ENCODE data around the gene BAHCC1. TPM values are rescaled to one million over a fixed set of nuclear protein-coding genes. Genes with fewer than 3 reads are reported as not detected.

The BAHCC1 gene
- total RNA-seq, 2 experiments from 2014 or later = 0.23 to 0.64 TPM

GRCh38 chr17:81487089-81487486 is 91.8 kb downstream of the BAHCC1 start:
- no peak for DNase-seq
- Mint-ChIP-seq H3K27ac (no peak overlapping the region), H3K9me3 (ENCODE audit: low read depth) (no peaks in the 10 kb centered on the region), H3K27me3 (peaks cover 37% of the 10 kb centered on the region), H3K36me3 (no peaks in the 10 kb centered on the region), H3K4me1 (peaks cover 12% of the 10 kb centered on the region), H3K4me3 (peak overlapping the region; percentile 50)
- ATAC-seq = no peak
- CTCF ChIA-PET = interaction anchor here (0.7 to 1.4 kb wide), 2 partner anchors 50 to 234 kb away, joined by 3 read pairs; no protein-coding TSS in a partner anchor

GRCh38 chr17:81487487-81488275 is 92.4 kb downstream of the BAHCC1 start:
- H3K4me1 Mint-ChIP-seq = peaks cover 12% of the 10 kb centered on the region
- no peaks in the 10 kb centered on the region for H3K9me3 Mint-ChIP-seq (ENCODE audit: low read depth)
- peak overlapping the region; percentile 50 for H3K4me3 Mint-ChIP-seq
- no peaks in the 10 kb centered on the region for H3K36me3 Mint-ChIP-seq
- peak; percentile 89 for ATAC-seq
- DNase-seq = peak; percentile 79
- H3K27me3 Mint-ChIP-seq = peaks cover 37% of the 10 kb centered on the region
- H3K27ac Mint-ChIP-seq = no peak overlapping the region
- CTCF ChIA-PET = interaction anchor here (0.7 kb wide), 1 partner anchor 235 kb away, joined by 3 read pairs; no protein-coding TSS in a partner anchor

DNA sequence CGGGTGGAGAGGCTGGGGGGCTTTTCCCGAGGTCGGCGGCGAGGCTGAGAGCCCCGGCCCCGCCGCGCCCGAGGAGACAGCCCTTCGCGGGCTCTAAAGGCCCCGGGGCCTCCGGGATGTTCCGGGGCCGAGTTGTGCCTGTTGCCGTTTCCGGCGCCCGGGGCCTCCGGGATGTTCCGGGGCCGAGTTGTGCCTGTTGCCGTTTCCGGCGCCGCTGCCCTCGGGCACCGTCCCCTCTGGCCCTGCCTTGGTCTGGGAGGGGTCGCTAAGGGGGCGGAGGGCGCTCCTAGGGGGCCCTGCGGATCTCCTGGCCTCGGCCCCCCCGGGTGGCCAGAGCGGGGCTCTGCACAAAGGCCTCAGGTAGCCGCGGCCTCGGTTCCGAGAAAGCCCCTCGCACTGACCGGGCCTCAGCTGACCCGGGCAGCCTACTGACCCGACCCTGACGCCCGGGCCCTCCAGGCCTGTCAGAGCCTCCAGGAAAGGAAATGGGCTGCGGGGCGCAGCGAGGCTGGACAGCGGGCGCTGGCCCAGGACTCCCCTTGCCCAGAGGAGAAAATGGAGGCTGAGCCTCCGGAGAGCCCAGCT is 93.1 kb downstream of the BAHCC1 start:
- Mint-ChIP-seq H3K27me3 (peaks cover 35% of the 10 kb centered on the region), H3K4me1 (peaks cover 12% of the 10 kb centered on the region), H3K36me3 (no peaks in the 10 kb centered on the region), H3K27ac (no peak overlapping the region), H3K4me3 (no peak overlapping the region), H3K9me3 (ENCODE audit: low read depth) (no peaks in the 10 kb centered on the region)
- ATAC-seq = peak; percentile 22
- no peak for DNase-seq
- CTCF ChIA-PET = no interaction called here

DNA sequence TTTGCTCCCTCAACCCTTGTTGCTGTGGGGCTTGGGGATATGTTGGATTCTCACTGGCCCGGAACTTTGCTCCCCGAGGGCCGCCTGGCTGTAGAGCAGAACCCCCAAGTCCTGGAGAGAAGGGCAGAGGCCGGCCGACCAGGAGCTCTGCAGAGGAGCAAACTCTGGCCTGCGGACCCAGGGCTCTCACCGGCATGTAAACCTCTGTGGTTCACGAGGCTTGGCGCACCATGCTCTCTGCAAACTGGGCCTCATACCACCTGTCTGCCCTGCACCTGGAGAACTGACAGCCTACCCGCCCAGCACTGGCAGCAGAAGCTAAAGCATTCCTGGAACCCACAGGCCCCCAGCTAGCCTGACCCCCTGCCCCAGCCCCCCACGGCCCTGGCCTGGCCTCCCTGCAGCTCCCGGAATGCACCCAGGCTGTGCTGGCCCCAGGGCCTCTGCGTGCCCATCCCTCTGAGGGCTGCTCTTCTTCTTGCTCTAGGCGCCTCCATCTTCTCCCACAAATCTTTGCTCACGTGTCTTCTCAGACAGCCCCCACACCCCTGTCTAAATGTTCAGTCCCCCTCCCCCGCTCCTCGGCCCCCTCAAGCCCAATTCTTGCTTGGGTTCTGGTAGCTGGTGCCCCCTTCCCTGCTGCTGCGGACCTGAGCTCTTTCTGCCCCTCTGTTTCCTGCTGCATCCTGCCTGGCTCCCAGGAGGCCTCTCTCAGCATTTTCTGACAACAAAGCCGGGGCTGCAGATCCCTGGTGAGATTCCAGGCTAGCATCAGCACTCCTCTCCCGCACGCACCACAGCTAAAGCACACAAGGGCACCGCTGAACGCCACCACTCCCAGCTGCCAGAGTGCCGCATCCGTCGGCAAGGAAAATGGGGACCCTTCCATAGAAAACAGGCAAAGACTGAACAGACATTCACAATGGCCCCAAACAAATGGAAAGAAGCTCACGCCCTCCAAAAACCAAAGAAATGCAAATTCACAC is 94.0 kb downstream of the BAHCC1 start:
- ATAC-seq (no peak), DNase-seq (no peak)
- Mint-ChIP-seq H3K27me3 (peaks cover 33% of the 10 kb centered on the region), H3K4me1 (peaks cover 12% of the 10 kb centered on the region), H3K36me3 (no peaks in the 10 kb centered on the region), H3K4me3 (no peak overlapping the region), H3K27ac (peak overlapping the region; percentile 20), H3K9me3 (ENCODE audit: low read depth) (no peaks in the 10 kb centered on the region)
- CTCF ChIA-PET = interaction anchor here (1.0 kb wide), 1 partner anchor 236 kb away, joined by 3 read pairs; no protein-coding TSS in a partner anchor

DNA sequence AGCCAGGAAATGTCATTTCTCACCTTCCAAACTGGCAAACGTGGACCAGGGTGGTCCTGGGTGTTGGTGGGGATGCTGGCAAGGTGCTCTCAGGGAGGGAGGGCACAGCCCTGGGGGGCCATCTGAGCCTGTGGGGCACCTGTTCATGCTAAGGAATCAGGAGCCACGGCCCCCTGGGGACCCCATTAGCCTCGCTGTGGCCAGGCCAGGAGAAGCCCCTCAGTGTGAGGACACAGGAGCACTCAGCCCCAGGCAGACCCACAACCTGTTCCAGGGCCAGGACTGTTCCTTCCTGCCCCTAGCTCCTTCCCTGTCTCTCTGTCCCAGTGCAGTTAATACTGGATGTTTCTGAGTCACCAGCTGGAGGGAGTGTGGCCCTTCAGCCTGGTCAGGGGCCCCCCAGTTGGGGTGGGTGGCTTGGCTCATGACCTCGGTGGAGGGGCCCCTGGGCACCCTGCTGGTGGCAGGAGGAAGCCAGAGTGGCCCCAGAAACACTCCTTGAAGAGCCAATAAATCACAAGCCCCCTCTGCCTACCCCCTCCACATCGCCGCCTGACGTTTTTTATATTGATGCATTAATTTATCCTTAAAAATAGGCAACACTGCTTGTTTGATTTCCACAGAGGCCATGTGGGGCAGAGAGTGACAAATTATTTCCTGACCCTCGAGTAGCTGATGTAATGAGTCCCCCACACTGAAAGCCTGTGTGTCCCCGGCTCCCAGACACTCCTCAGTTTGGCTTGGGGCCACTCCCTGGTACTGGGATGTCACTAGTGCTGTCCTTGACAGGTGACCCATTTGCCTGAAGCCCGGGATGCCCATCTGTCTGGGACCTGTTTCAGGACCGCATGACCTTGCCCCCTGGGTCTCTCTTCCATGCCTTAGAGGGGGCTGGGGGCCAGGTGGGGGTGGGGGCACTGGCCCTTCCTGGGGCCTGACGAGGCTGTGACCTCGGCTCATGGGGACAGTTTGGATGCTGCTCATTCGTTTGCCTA is 95.0 kb downstream of the BAHCC1 start:
- no peak for DNase-seq
- Mint-ChIP-seq H3K4me3 (no peak overlapping the region), H3K9me3 (ENCODE audit: low read depth) (no peaks in the 10 kb centered on the region), H3K27me3 (peaks cover 36% of the 10 kb centered on the region), H3K4me1 (peaks cover 8% of the 10 kb centered on the region), H3K36me3 (no peaks in the 10 kb centered on the region), H3K27ac (no peak overlapping the region)
- no peak for ATAC-seq
- CTCF ChIA-PET = interaction anchor here (1.0 kb wide), 1 partner anchor 237 kb away, joined by 3 read pairs; no protein-coding TSS in a partner anchor

- no peaks in the 10 kb centered on the region for H3K9me3 Mint-ChIP-seq (ENCODE audit: low read depth)
- H3K27me3 Mint-ChIP-seq = peaks cover 35% of the 10 kb centered on the region
- no peaks in the 10 kb centered on the region for H3K36me3 Mint-ChIP-seq
- no peak overlapping the region for H3K27ac Mint-ChIP-seq
- DNase-seq (no peak), ATAC-seq (no peak)
- CTCF ChIA-PET = no interaction called here
- H3K4me3 Mint-ChIP-seq = no peak overlapping the region
- H3K4me1 Mint-ChIP-seq = peaks cover 5% of the 10 kb centered on the region
Observed at GRCh38 chr17:81491181-81491581, 95.9 kb downstream of the BAHCC1 start.

DNA sequence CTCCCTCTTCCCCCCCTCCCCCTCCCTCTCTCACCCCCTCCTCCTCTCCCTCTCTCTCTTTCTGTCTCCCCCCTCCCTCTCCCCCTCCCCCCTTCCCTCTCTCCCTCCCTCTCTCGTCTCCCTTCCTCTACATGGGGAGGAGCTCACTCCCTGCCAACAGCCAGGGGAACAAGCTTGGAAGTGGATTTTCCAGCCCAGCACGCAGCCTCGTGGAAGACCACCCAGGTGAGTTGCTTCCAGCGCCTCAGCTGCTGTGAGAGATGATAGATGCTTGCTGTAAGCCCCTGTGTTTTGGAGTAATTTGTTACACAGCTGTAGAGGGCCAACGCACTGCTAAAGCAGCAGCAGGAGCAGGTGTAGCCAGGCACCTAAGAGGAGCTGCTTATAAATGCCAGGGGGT is 96.5 kb downstream of the BAHCC1 start:
- Mint-ChIP-seq H3K36me3 (no peaks in the 10 kb centered on the region), H3K27me3 (peaks cover 32% of the 10 kb centered on the region), H3K4me3 (no peak overlapping the region), H3K27ac (no peak overlapping the region), H3K9me3 (ENCODE audit: low read depth) (no peaks in the 10 kb centered on the region), H3K4me1 (peaks cover 2% of the 10 kb centered on the region)
- no peak for ATAC-seq
- DNase-seq = no peak
- CTCF ChIA-PET = interaction anchor here (1.7 kb wide), 1 partner anchor 8 kb away, joined by 7 read pairs; no protein-coding TSS in a partner anchor

GRCh38 chr17:81492202-81492601 is 96.9 kb downstream of the BAHCC1 start:
- no peak overlapping the region for H3K4me3 Mint-ChIP-seq
- CTCF ChIA-PET = interaction anchor here (1.7 kb wide), 1 partner anchor 8 kb away, joined by 7 read pairs; no protein-coding TSS in a partner anchor
- ATAC-seq (no peak), DNase-seq (no peak)
- no peaks in the 10 kb centered on the region for H3K36me3 Mint-ChIP-seq
- no peaks in the 10 kb centered on the region for H3K9me3 Mint-ChIP-seq (ENCODE audit: low read depth)
- H3K27ac Mint-ChIP-seq = no peak overlapping the region
- H3K4me1 Mint-ChIP-seq = peaks cover 2% of the 10 kb centered on the region
- peaks cover 33% of the 10 kb centered on the region for H3K27me3 Mint-ChIP-seq

DNA sequence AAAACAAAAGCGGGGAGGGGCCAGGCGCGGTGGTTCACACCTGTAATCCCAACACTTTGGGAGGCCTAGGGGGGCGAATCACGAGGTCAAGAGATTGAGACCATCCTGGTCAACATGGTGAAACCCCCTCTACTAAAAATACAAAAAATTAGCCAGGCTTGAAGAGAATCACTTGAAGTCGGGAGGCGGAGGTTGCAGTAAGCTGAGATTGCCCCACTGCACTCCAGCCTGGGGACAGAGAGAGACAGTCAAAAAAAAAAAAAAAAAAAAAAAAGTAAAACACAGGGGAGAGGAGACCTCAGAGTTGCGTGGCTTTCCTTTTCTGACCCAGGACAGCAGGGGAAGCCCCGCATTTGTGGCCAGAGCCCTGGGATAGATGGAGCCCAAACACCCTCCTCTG is 97.4 kb downstream of the BAHCC1 start:
- DNase-seq (no peak), ATAC-seq (no peak)
- H3K36me3 Mint-ChIP-seq = no peaks in the 10 kb centered on the region
- CTCF ChIA-PET = interaction anchor here (0.6 to 1.7 kb wide), 2 partner anchors 9 to 1206 kb away, joined by 3 to 7 read pairs; partner anchors contain the start of gene RAB40B
- H3K27me3 Mint-ChIP-seq = peaks cover 35% of the 10 kb centered on the region
- H3K9me3 Mint-ChIP-seq (ENCODE audit: low read depth) = no peaks in the 10 kb centered on the region
- no peak overlapping the region for H3K27ac Mint-ChIP-seq
- peaks cover 2% of the 10 kb centered on the region for H3K4me1 Mint-ChIP-seq
- no peak overlapping the region for H3K4me3 Mint-ChIP-seq

GRCh38 chr17:81493198-81494038 is 98.2 kb downstream of the BAHCC1 start:
- ATAC-seq (no peak), DNase-seq (no peak)
- CTCF ChIA-PET = interaction anchor here (0.6 to 1.7 kb wide), 2 partner anchors 9 to 1205 kb away, joined by 3 to 7 read pairs; partner anchors contain the start of gene RAB40B
- no peak overlapping the region for H3K4me3 Mint-ChIP-seq
- peaks cover 2% of the 10 kb centered on the region for H3K4me1 Mint-ChIP-seq
- H3K27me3 Mint-ChIP-seq = peaks cover 40% of the 10 kb centered on the region
- no peak overlapping the region for H3K27ac Mint-ChIP-seq
- H3K9me3 Mint-ChIP-seq (ENCODE audit: low read depth) = no peaks in the 10 kb centered on the region
- no peaks in the 10 kb centered on the region for H3K36me3 Mint-ChIP-seq

DNA sequence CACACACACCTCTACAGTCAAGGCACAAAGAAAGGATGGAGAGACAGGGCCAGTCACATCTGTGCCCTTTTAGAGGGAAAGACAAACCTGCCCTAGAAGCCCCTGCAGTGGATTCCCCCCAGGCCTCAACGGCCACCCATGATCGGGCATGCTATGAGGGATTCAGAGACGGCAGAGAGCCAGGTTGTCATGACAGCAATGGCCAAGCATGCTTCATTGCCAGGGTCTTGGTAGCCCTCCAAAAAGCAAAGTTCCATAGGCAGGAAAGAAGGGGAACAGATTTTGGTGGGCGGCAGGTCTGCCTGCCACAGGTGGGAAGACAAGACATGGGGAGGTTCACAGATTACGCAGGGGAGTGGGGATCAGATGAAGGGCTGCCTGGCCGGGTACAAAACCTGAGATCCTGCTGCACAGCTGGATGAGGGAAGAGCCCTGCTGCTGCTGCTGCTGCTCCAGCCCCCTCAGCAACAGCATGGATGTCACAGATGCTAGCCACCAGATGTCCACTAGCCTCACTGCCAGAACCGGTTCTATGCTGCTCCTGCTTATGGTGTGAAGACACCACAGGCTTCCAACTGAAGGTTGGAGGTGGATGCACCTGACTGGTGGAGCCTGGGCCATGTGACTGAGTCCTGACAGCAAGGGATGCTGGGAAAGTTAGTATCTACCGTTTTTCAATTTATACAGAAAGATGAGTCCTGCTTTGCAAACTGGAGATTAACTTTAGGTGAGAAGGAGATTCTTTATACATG is 99.5 kb downstream of the BAHCC1 start:
- CTCF ChIA-PET = no interaction called here
- Mint-ChIP-seq H3K4me3 (no peak overlapping the region), H3K9me3 (ENCODE audit: low read depth) (no peaks in the 10 kb centered on the region), H3K27me3 (peaks cover 36% of the 10 kb centered on the region), H3K4me1 (no peaks in the 10 kb centered on the region), H3K27ac (no peak overlapping the region), H3K36me3 (no peaks in the 10 kb centered on the region)
- DNase-seq (no peak), ATAC-seq (no peak)
